Peyer's patch (tissue), 4 donors: Measurements from ENCODE around the gene FAM43A.

Source experiments
- CTCF ChIP-seq, 6 experiments: fragments of 450-650 bp in 4 of 6; fragments of 200-600 bp in 2 of 6; sonication (generic) in 1 of 6; IDR thresholded peaks; one replicate each; pipeline ENCODE4 v1.5.1; 2017 to 2019; ENCODE audit warnings: antibody characterized with exemption in 6 of 6, mild to moderate bottlenecking in 3 of 6, moderate library complexity in 1 of 6
- POLR2A ChIP-seq, 2 donors: fragments of 450-650 bp; IDR thresholded peaks; one replicate each; pipeline ENCODE4 v1.5.1; 2017; ENCODE audit warnings: antibody characterized with exemption in 2 of 2, mild to moderate bottlenecking in 2 of 2, moderate library complexity in 2 of 2

DNA sequence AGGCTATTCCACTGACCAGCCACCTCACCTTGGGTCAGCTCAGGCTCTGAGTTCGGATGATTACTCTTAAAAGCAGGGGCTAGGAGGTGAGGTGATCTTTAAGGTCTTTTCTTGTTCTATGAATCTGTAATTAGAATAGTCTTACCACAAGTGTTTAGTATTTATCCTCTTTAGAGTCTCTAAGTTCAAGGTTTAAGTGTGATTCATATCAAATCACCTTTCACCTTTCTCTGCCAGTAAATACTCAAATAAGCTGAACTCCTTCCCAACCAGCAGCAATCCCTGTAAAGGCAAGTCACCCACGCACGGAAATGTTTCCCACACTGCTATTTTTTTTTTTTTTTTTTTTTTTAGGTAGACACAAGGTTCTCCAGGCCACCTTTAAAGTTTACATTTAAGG lies 37.9 kb upstream of the FAM43A start:
- no peak for TF ChIP-seq CTCF (IDR thresholded peaks at IDR 0.05)
- no peak for TF ChIP-seq POLR2A (IDR thresholded peaks at IDR 0.05)
